Rectal smooth muscle tissue (tissue), 1 donor: ENCODE results near the gene CYB5R4.

Experiments
- H3K27ac ChIP-seq: one replicate; pipeline ENCODE4 v1.7.0; 2013; ENCODE audit warnings: low read depth, low read length, inconsistent platforms
- H3K27me3 ChIP-seq: one replicate; pipeline ENCODE4 v1.7.0; 2013; ENCODE audit warnings: low read length; ENCODE audit not compliant: control insufficient read depth, insufficient read depth
- H3K36me3 ChIP-seq: one replicate; pipeline ENCODE4 v1.7.0; 2013; ENCODE audit warnings: low read length; ENCODE audit not compliant: control insufficient read depth, insufficient read depth
- H3K4me1 ChIP-seq: one replicate; pipeline ENCODE4 v1.7.0; 2013; ENCODE audit warnings: low read length; ENCODE audit not compliant: control insufficient read depth, insufficient read depth
- H3K4me3 ChIP-seq: one replicate; pipeline ENCODE4 v1.7.0; 2013; ENCODE audit warnings: low read length
- H3K9ac ChIP-seq: one replicate; pipeline ENCODE4 v1.7.0; 2013; ENCODE audit warnings: low read length

CYB5R4 gene

DNA sequence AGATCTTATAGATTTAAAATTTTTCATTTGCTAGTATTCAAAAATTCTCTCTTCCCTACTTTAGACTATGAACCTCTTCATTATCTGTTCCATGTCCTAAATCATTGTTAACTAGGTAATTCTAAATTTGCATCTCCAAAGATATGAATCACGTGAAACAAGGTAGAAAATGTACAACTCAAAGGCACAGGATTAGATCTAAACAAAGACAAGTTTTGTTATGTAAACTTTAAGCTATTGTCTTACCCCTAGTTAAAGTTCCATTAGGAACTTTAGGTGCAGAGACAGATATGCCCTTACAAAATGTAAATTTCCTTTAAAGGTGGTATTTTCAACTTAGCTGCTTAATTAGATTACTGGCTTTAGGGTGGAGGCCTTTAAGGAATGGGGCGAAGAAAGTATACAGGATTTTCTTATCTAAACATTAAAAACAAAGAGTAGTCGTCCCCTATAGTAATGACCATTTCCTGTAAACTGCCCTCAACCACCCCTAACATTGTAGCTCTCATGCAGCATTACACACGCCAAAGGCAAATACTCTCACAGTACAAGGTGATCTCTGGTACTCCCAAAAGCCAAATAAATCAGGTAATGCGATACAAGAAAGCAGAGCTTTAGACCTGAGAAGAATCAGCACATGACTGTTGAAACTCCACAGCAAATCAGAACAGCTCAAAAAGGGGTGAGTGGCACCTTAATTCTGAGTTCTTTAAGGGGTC lies 116.7 kb downstream of the CYB5R4 start:
- Histone ChIP-seq H3K27ac (no peak overlapping the region), H3K4me1 (no peaks in the 10 kb centered on the region), H3K4me3 (no peak overlapping the region), H3K27me3 (no peaks in the 10 kb centered on the region), H3K36me3 (no peaks in the 10 kb centered on the region), H3K9ac (no peak overlapping the region)

- no peak overlapping the region for H3K27ac ChIP-seq
- H3K36me3 ChIP-seq = no peaks in the 10 kb centered on the region
These were observed 117.4 kb downstream of the CYB5R4 start for GRCh38 chr6:83976871-83977270.

GRCh38 chr6:83978324-83978734 lies 118.8 kb downstream of the CYB5R4 start:
- H3K4me1 ChIP-seq = no peaks in the 10 kb centered on the region
- H3K27me3 ChIP-seq = no peaks in the 10 kb centered on the region
- no peak overlapping the region for H3K9ac ChIP-seq
- no peak overlapping the region for H3K27ac ChIP-seq
- no peak overlapping the region for H3K4me3 ChIP-seq
- no peaks in the 10 kb centered on the region for H3K36me3 ChIP-seq

More at GRCh38 chr6:83976871-83977270, 117.4 kb downstream of the CYB5R4 start:
- H3K9ac ChIP-seq = no peak overlapping the region
- no peaks in the 10 kb centered on the region for H3K4me1 ChIP-seq
- no peaks in the 10 kb centered on the region for H3K27me3 ChIP-seq
- no peak overlapping the region for H3K4me3 ChIP-seq

DNA sequence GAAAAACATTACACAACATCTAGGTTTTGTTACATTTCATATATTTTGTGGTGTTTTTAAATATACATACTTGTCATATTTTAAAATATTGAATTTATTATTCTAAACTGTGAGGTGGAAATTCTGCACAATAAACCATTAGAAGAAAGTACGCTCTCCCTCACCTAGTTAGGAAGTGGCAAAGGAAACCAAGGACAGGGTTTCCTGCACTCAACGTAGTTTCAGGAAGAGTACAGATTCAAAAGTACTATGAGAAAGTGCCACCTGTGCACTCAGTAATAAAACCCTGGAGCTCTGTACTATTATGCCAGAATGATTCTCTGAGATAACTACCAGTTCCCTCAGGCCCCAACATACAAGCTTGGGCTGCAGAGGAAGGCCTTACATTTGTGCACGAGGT lies 119.5 kb downstream of the CYB5R4 start:
- Histone ChIP-seq H3K27me3 (no peaks in the 10 kb centered on the region), H3K27ac (no peak overlapping the region), H3K9ac (no peak overlapping the region), H3K36me3 (no peaks in the 10 kb centered on the region), H3K4me1 (no peaks in the 10 kb centered on the region), H3K4me3 (no peak overlapping the region)

- H3K4me1 ChIP-seq = no peaks in the 10 kb centered on the region
- H3K27me3 ChIP-seq = no peaks in the 10 kb centered on the region
- H3K4me3 ChIP-seq = no peak overlapping the region
- no peak overlapping the region for H3K9ac ChIP-seq
- H3K27ac ChIP-seq = no peak overlapping the region
- no peaks in the 10 kb centered on the region for H3K36me3 ChIP-seq
These were observed 124.9 kb downstream of the CYB5R4 start for GRCh38 chr6:83984411-83984810.

DNA sequence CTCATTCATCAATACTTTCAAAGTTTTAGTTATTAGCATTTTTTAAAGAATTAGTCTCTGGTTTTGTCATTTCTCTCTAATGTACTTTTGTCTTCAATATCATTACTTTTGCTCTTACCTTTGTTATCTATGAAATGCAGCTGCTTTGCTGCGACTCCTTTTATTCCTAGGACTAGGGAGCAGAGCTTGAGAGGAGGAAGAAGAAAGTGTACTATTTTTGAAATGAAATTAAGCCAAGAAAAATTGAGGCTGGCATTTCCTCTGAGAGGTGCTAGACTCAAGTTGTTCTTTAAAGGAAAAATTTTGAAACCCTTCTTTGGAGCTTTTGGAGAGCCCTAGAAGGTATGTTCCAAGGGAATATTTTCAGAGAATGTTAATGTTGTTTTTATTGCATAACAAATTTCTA lies 125.8 kb downstream of the CYB5R4 start:
- no peak overlapping the region for H3K9ac ChIP-seq
- H3K27ac ChIP-seq = no peak overlapping the region
- H3K4me3 ChIP-seq = no peak overlapping the region
- no peaks in the 10 kb centered on the region for H3K27me3 ChIP-seq
- no peaks in the 10 kb centered on the region for H3K4me1 ChIP-seq
- H3K36me3 ChIP-seq = no peaks in the 10 kb centered on the region

- no peaks in the 10 kb centered on the region for H3K36me3 ChIP-seq
- H3K27me3 ChIP-seq = no peaks in the 10 kb centered on the region
- no peak overlapping the region for H3K9ac ChIP-seq
- no peak overlapping the region for H3K4me3 ChIP-seq
- H3K4me1 ChIP-seq = no peaks in the 10 kb centered on the region
- H3K27ac ChIP-seq = no peak overlapping the region
These were observed 126.2 kb downstream of the CYB5R4 start for GRCh38 chr6:83985715-83986114.

- Histone ChIP-seq H3K27ac (no peak overlapping the region), H3K9ac (no peak overlapping the region), H3K4me1 (no peaks in the 10 kb centered on the region), H3K27me3 (no peaks in the 10 kb centered on the region), H3K4me3 (no peak overlapping the region), H3K36me3 (no peaks in the 10 kb centered on the region)
These were observed 138.6 kb downstream of the CYB5R4 start for GRCh38 chr6:83998021-83998584.

GRCh38 chr6:84001119-84001518 lies 141.6 kb downstream of the CYB5R4 start:
- H3K4me1 ChIP-seq = no peaks in the 10 kb centered on the region
- no peak overlapping the region for H3K9ac ChIP-seq
- no peaks in the 10 kb centered on the region for H3K36me3 ChIP-seq
- no peaks in the 10 kb centered on the region for H3K27me3 ChIP-seq
- no peak overlapping the region for H3K4me3 ChIP-seq
- no peak overlapping the region for H3K27ac ChIP-seq

DNA sequence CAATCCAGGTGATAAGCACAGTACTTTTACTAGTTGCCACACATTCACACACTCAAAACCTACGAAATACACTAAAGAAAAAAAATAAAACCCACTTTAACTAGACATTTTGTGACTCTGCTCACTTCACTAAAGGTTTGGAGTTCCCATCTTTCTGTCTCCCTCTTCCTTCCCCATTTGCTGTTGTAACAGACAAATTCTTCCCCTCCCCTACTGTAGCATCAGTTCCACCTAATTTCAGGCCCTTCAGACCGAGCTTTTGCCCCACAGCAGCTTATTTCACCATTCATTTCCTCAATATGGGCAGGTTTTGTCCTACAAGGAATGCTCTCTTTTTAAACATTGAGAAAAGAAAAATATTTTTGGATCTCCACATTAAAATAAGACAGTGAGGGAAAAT lies 142.7 kb downstream of the CYB5R4 start:
- H3K27ac ChIP-seq = no peak overlapping the region
- H3K4me3 ChIP-seq = no peak overlapping the region
- no peaks in the 10 kb centered on the region for H3K4me1 ChIP-seq
- no peak overlapping the region for H3K9ac ChIP-seq
- H3K36me3 ChIP-seq = no peaks in the 10 kb centered on the region
- no peaks in the 10 kb centered on the region for H3K27me3 ChIP-seq

- Histone ChIP-seq H3K9ac (no peak overlapping the region), H3K27me3 (no peaks in the 10 kb centered on the region), H3K4me3 (no peak overlapping the region), H3K4me1 (no peaks in the 10 kb centered on the region), H3K36me3 (no peaks in the 10 kb centered on the region), H3K27ac (no peak overlapping the region)
These were observed 143.6 kb downstream of the CYB5R4 start for GRCh38 chr6:84003131-84003530.

- H3K4me3 ChIP-seq = no peak overlapping the region
- no peaks in the 10 kb centered on the region for H3K4me1 ChIP-seq
- no peaks in the 10 kb centered on the region for H3K36me3 ChIP-seq
- no peaks in the 10 kb centered on the region for H3K27me3 ChIP-seq
- H3K9ac ChIP-seq = no peak overlapping the region
- no peak overlapping the region for H3K27ac ChIP-seq
These were observed 144.2 kb downstream of the CYB5R4 start for GRCh38 chr6:84003654-84004053.

DNA sequence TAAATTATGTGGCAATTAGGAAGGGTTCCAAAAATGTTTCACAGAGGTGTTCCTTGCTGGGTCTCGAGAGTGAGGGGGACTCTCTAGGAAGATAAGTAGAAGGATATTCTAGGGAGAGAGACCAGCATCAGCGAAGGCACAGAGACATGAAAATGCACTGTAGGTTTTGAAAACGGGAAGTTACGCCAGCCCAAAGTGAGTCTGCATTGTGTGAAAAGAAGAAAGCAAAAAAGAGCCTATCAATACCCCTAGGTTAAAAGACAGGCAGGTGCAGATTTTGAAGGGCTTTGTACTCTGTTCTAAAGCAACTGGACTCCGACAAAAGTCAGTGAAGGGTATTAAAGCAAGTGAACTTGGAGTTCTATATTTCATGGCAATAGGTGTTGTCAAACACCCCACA lies 148.4 kb downstream of the CYB5R4 start:
- Histone ChIP-seq H3K27ac (no peak overlapping the region), H3K4me1 (no peaks in the 10 kb centered on the region), H3K36me3 (no peaks in the 10 kb centered on the region), H3K9ac (no peak overlapping the region), H3K4me3 (no peak overlapping the region), H3K27me3 (no peaks in the 10 kb centered on the region)
